Measurements from ENCODE around the gene SNX27.
A peak's percentile ranks its signal among the peaks of the same experiment; 100 is the strongest.
"Not testable (repeated sequence)": the region's sequence is repeated elsewhere in the genome, so short reads cannot be mapped to it uniquely, and the experiment has no call there.

Gene SNX27

DNA sequence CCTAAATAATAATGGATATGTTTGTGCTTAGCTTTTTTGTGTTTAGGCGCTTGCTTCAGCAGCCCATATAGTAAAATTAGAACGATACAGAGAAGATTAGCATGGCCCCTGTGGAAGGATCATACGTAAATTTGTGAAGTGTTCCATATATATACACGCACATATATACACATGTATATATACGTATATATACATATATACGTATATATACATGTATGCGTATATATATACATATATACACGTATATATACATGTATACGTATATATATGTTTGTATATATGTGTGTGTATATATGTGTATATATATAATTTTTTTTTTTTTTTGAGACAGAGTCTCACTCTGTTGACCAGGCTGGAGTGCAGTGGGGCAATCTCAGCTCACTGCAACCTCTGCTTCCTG lies 17.4 kb downstream of the SNX27 start:
- FAIRE-seq (no peak), DNase-seq (ENCODE audit: extremely low spot score, insufficient read length, low read depth) (no peak)

GRCh38 chr1:151635479-151636072 lies 23.7 kb downstream of the SNX27 start:
- no peak for DNase-seq (ENCODE audit: extremely low spot score, insufficient read length, low read depth)
- peak; percentile 83 for FAIRE-seq

GRCh38 chr1:151638074-151638775 lies 26.4 kb downstream of the SNX27 start:
- DNase-seq (ENCODE audit: extremely low spot score, insufficient read length, low read depth), result no peak

GRCh38 chr1:151638812-151639211 lies 27.0 kb downstream of the SNX27 start:
- no peak for FAIRE-seq
- DNase-seq (ENCODE audit: extremely low spot score, insufficient read length, low read depth), result no peak

More at GRCh38 chr1:151638074-151638775, 26.4 kb downstream of the SNX27 start:
- FAIRE-seq, result no peak

DNA sequence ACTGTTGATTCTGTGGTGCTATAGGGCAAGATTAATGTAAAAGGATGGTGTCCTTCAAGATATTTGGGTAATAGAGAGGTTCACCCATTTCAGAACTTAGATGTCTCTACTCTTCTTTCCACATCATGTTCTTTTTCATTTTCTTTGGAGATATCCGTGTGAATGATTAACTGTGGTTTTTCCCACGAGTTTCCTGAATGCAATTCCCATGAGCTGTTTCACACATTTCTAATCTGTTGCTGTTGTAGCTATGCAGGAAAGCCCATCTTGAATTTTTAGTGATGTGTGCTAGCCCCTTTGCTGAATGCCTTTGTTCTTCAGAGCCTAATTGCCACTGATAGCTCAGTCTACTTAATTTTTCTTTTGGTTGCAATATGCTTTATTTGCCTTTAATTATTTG lies 27.6 kb downstream of the SNX27 start:
- DNase-seq (ENCODE audit: extremely low spot score, insufficient read length, low read depth) (no peak), FAIRE-seq (no peak)

GRCh38 chr1:151641229-151641628 lies 29.4 kb downstream of the SNX27 start:
- FAIRE-seq (no peak), DNase-seq (ENCODE audit: extremely low spot score, insufficient read length, low read depth) (no peak)

DNA sequence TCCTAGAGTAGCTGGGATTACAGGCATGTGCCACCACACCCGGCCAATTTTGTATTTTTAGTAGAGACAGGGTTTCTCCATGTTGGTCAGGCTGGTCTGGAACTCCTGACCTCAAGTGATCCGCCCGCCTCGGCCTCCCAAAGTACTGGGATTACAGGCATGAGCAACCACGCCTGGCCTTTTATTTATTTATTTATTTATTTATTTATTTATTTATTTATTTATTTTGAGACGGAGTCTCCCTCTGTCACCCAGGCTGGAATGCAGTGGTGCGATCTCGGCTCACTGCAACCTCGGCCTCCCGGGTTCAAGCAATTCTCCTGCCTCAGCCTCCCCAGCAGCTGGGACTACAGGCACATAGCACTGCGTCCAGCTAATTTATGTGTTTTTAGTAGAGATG lies 31.2 kb downstream of the SNX27 start:
- FAIRE-seq; DNase-seq (ENCODE audit: extremely low spot score, insufficient read length, low read depth): not testable (repeated sequence)

GRCh38 chr1:151644001-151644400 lies 32.2 kb downstream of the SNX27 start:
- no peak for DNase-seq (ENCODE audit: extremely low spot score, insufficient read length, low read depth)
- FAIRE-seq, result no peak

DNA sequence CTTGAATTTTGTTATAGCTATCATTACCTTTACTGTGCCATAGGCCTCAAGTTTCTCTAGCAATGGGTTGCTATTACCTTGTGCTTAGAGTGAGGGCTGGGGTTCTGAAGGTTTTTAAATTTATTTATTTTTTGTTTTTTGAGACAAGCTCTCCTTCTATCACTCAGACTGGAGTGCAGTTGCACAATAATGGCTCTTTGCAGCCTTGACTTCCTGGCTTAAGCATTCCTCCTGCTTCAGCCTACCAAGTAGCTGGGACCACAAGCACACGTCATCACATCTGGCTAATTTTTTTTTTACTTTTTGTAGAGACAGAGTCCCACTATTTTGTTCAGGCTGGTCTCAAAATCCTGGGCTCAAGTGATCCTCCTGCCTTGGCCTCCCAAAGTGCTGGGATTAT lies 41.5 kb downstream of the SNX27 start:
- FAIRE-seq, result no peak

DNA sequence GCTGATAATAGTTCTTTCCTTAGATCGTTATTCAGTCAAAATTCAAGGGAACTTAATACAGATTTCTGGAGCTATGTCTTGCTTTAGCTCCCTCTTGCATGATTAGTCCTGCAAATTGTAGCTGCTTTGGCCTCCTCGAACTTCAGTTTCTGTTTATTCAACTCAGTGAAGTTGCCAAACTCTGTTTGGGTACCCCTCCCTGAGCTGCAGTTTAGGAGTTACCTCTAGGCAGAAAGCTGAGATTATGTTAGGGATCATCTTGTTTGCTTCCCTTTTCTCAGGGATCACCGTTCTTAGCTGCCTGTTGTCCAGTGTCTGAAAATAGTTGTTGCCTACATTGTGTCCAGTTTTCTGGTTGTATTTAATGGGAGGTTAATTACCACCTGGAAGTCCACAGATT lies 43.5 kb downstream of the SNX27 start:
- no peak for FAIRE-seq

More for the DNA sequence above, 41.5 kb downstream of the SNX27 start:
- no peak for DNase-seq (ENCODE audit: extremely low spot score, insufficient read length, low read depth)

GRCh38 chr1:151661751-151662150 lies 49.9 kb downstream of the SNX27 start:
- FAIRE-seq (no peak), DNase-seq (ENCODE audit: extremely low spot score, insufficient read length, low read depth) (no peak)

More for the DNA sequence above, 43.5 kb downstream of the SNX27 start:
- DNase-seq (ENCODE audit: extremely low spot score, insufficient read length, low read depth), result no peak

DNA sequence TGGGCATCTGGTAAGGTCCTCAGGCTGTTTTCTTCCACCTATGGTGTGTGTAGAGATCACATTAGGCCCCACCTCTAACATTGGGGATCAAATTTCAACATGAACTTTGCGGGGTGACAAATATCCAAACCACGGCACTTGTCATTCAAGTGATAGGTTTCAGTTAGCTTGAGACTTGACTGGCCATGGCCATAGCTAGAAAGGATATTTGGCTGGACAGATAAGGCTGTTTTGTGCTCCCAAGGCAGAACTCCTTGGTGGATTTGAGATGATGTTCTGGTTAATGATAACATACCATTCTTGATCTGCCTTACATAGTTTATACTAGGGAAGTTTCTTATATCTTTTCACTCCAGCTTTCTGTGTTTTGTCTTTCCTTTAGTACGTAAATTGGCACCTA lies 56.2 kb downstream of the SNX27 start:
- DNase-seq (ENCODE audit: extremely low spot score, insufficient read length, low read depth) (no peak), FAIRE-seq (no peak)

DNA sequence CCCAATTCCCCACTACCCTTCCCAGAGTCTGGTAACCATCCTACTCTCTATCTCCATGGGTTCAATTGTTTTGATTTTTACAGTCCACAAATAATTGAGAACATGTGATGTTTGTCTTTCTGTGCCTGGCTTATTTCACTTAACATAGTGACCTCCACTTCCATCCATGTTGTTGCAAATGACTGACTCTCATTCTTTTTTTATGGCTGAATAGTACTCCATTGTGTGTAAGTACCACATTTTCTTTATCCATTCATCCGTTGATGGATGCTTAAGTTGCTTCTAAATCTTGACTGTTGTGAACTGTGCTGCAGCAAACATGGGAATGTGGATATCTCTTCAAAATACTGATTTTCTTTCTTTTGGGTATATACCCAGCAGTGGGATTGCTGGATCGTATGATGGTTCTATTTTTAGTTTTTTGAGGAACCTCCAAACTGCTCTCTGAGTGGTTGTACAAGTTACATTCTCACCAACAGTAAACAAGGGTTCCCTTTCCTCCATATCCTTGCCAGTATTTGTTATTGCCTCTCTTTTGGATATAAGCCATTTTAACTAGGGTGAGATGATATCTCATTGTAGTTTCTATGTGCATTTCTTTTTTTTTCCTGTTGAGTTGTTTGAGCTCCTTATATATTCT lies 58.3 kb downstream of the SNX27 start:
- not testable (repeated sequence) for DNase-seq (ENCODE audit: extremely low spot score, insufficient read length, low read depth); FAIRE-seq

DNA sequence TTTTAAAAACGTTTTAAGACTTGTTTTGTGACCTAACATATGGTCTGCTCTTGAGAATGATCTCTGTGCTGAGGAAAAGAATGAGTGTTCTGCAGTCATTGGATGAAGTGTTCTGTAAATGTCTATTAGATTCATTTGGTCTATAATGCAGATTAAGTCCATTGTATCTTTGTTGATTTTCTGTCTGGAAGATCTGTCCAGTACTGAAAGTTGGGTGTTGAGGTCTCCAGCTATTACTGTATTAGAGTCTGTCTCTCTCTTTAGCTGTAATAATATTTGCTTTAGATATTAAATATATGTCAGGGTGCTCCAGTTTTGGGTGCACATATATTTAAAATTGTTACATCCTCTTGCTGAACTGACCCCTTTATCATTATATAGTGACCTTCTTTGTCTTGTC lies 61.6 kb downstream of the SNX27 start:
- DNase-seq (ENCODE audit: extremely low spot score, insufficient read length, low read depth) (no peak), FAIRE-seq (no peak)

GRCh38 chr1:151680391-151680790 lies 68.5 kb downstream of the SNX27 start:
- FAIRE-seq, result peak; percentile 51
- no peak for DNase-seq (ENCODE audit: extremely low spot score, insufficient read length, low read depth)

DNA sequence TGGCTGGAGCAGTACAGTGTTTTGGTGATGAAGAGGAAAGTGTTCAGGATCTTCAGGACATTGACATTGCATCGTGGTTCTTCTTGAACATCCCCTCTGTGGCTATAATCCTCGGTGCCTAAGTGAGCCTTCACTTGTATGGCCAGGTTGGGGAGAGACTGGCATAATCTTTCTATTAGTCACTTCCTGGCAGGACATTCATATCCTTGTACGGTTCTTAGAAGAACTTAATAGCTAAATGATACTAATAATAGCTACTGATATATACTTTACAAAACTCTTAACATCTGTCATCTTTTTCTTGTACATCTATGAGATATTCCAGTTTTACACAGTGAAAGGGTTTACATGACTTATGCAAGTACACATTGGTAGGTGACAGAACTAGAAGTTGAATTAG lies 69.0 kb downstream of the SNX27 start:
- FAIRE-seq (no peak), DNase-seq (ENCODE audit: extremely low spot score, insufficient read length, low read depth) (no peak)

DNA sequence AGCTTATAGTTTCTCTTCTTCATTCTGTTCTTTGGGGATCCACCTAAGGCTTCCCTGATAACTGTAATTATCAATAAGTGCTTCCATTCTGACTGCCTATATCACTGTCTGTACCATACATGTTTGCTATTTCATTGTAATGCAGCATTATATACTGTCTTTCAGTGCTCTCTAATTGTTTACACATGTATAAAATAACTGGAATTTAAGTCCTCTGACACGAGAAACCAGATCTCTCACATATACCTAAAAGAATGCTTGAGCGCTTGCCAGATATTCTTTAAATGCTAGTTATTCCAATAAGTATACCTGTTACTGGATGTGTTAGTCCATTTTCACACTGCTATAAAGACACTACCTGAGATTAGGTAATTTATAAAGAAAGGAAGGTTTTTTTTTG lies 70.1 kb downstream of the SNX27 start:
- DNase-seq (ENCODE audit: extremely low spot score, insufficient read length, low read depth) (no peak), FAIRE-seq (no peak)

DNA sequence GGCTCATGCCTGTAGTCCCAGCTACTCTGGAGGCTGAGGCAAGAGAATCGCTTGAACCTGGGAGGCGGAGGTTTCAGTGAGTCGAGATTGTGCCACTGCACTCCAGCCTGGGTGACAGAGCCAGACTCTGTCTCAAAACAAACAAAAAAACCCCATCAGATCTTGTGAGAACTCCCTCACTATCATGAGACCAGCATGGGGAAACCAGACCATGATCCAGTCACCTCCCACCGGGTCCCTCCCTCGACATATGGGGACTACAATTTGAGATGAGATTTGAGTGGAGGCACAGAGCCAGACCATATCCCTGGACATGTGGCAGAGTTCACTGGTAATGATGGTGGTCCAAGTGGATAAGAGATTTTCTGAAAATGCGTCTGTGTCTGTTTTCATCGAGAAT lies 71.1 kb downstream of the SNX27 start:
- FAIRE-seq; DNase-seq (ENCODE audit: extremely low spot score, insufficient read length, low read depth): not testable (repeated sequence)

GRCh38 chr1:151684128-151684527 lies 72.3 kb downstream of the SNX27 start:
- FAIRE-seq (no peak), DNase-seq (ENCODE audit: extremely low spot score, insufficient read length, low read depth) (no peak)

GRCh38 chr1:151686561-151686960 lies 74.7 kb downstream of the SNX27 start:
- no peak for DNase-seq (ENCODE audit: extremely low spot score, insufficient read length, low read depth)
- no peak for FAIRE-seq

GRCh38 chr1:151689494-151689893 lies 77.6 kb downstream of the SNX27 start:
- no peak for FAIRE-seq

More at GRCh38 chr1:151689494-151689893, 77.6 kb downstream of the SNX27 start:
- DNase-seq (ENCODE audit: extremely low spot score, insufficient read length, low read depth), result no peak

Data from GM18507 (cell line).